ENCODE data around the gene LEMD3. TPM values are rescaled to one million over a fixed set of nuclear protein-coding genes. Genes with fewer than 3 reads are reported as not detected.

The LEMD3 gene
- 38.3 and 56.7 TPM in 2 replicates for total RNA-seq (2014; rRNA removed; shearing (Covaris generic))
- 12.6 and 15.4 TPM in 2 replicates for polyA plus RNA-seq (2016; fragmentation: Nextera tagmentation; extraction: Ambion mirVana)
- long read RNA-seq, partial matches to known transcripts = 5 of 7 reads
- long read RNA-seq, other reads (novel, unspliced or antisense) = 2 of 7 reads

GRCh38 chr12:65169320-65170208 is at the start of gene LEMD3:
Gene LEMD3 (plus strand): TSS chr12:65169583. CDS start chr12:65169597, 14 bp downstream.
- Histone ChIP-seq H3K4me3 (peak within 1 kb of the TSS; percentile 91), H3F3A (replicated peaks; ENCODE audit: low read depth) (no peaks in the 10 kb centered on the region), H3K4me1 (ENCODE audit: insufficient read depth) (peaks cover 20% of the 10 kb centered on the region), H3K9me2 (ENCODE audit: insufficient read depth) (no peaks in the 10 kb centered on the region), H4K20me1 (replicated peaks; ENCODE audit: insufficient read depth) (peaks cover 36% of the 10 kb centered on the region), H3K27me3 (ENCODE audit: insufficient read depth) (peaks cover 6% of the 10 kb centered on the region), H3K36me3 (ENCODE audit: insufficient read depth) (no peaks in the 10 kb centered on the region), H3K4me2 (peak within 1 kb of the TSS; percentile 93), H3K27ac (ENCODE audit: low read depth) (peak within 1 kb of the TSS; percentile 92), H3K79me2 (replicated peaks; ENCODE audit: insufficient read depth) (peaks cover 51% of the 10 kb centered on the region), H2AFZ (peak within 1 kb of the TSS; percentile 85; the same call in 1 of the 2 replicates)
- Mint-ChIP-seq H3K9me3 (peaks cover 8% of the 10 kb centered on the region; the same call in 2 of the 3 replicates), H3K4me3 (peak within 1 kb of the TSS; percentile 99), H3K27ac (peak within 1 kb of the TSS; percentile 99), H3K4me1 (peaks cover 15% of the 10 kb centered on the region), H3K27me3 (ENCODE audit: insufficient read depth, low read depth, poor library complexity) (peaks cover 18% of the 10 kb centered on the region), H3K36me3 (ENCODE audit: low read depth) (peaks cover 8% of the 10 kb centered on the region; the same call in 1 of the 3 replicates)
- peak; percentile 99 for DNase-seq (ENCODE audit: low spot score)
- ATAC-seq = peak; percentile 92
- TF ChIP-seq NANOG (IDR thresholded peaks at IDR 0.05; ENCODE audit: borderline replicate concordance) (no peak), CREB1 (CRISPR knock-in tag; IDR thresholded peaks at IDR 0.05; ENCODE audit: low read depth) (peak; percentile 95), JUNB (IDR thresholded peaks at IDR 0.05; ENCODE audit: unreplicated experiment) (no peak), ZNF114 (CRISPR knock-in tag; IDR thresholded peaks at IDR 0.05) (no peak), EZH2phosphoT487 (IDR thresholded peaks at IDR 0.05; ENCODE audit: unreplicated experiment) (no peak), POLR2AphosphoS5 (IDR thresholded peaks at IDR 0.05; ENCODE audit: low read depth) (peak; percentile 88), REST (IDR thresholded peaks at IDR 0.05; ENCODE audit: unreplicated experiment) (no peak), EZH2 (IDR thresholded peaks at IDR 0.05; ENCODE audit: low read depth, unreplicated experiment) (no peak), ZNF331 (CRISPR knock-in tag; IDR thresholded peaks at IDR 0.05; ENCODE audit: low read depth) (no peak)
- TF ChIP-seq, protein P1, sequence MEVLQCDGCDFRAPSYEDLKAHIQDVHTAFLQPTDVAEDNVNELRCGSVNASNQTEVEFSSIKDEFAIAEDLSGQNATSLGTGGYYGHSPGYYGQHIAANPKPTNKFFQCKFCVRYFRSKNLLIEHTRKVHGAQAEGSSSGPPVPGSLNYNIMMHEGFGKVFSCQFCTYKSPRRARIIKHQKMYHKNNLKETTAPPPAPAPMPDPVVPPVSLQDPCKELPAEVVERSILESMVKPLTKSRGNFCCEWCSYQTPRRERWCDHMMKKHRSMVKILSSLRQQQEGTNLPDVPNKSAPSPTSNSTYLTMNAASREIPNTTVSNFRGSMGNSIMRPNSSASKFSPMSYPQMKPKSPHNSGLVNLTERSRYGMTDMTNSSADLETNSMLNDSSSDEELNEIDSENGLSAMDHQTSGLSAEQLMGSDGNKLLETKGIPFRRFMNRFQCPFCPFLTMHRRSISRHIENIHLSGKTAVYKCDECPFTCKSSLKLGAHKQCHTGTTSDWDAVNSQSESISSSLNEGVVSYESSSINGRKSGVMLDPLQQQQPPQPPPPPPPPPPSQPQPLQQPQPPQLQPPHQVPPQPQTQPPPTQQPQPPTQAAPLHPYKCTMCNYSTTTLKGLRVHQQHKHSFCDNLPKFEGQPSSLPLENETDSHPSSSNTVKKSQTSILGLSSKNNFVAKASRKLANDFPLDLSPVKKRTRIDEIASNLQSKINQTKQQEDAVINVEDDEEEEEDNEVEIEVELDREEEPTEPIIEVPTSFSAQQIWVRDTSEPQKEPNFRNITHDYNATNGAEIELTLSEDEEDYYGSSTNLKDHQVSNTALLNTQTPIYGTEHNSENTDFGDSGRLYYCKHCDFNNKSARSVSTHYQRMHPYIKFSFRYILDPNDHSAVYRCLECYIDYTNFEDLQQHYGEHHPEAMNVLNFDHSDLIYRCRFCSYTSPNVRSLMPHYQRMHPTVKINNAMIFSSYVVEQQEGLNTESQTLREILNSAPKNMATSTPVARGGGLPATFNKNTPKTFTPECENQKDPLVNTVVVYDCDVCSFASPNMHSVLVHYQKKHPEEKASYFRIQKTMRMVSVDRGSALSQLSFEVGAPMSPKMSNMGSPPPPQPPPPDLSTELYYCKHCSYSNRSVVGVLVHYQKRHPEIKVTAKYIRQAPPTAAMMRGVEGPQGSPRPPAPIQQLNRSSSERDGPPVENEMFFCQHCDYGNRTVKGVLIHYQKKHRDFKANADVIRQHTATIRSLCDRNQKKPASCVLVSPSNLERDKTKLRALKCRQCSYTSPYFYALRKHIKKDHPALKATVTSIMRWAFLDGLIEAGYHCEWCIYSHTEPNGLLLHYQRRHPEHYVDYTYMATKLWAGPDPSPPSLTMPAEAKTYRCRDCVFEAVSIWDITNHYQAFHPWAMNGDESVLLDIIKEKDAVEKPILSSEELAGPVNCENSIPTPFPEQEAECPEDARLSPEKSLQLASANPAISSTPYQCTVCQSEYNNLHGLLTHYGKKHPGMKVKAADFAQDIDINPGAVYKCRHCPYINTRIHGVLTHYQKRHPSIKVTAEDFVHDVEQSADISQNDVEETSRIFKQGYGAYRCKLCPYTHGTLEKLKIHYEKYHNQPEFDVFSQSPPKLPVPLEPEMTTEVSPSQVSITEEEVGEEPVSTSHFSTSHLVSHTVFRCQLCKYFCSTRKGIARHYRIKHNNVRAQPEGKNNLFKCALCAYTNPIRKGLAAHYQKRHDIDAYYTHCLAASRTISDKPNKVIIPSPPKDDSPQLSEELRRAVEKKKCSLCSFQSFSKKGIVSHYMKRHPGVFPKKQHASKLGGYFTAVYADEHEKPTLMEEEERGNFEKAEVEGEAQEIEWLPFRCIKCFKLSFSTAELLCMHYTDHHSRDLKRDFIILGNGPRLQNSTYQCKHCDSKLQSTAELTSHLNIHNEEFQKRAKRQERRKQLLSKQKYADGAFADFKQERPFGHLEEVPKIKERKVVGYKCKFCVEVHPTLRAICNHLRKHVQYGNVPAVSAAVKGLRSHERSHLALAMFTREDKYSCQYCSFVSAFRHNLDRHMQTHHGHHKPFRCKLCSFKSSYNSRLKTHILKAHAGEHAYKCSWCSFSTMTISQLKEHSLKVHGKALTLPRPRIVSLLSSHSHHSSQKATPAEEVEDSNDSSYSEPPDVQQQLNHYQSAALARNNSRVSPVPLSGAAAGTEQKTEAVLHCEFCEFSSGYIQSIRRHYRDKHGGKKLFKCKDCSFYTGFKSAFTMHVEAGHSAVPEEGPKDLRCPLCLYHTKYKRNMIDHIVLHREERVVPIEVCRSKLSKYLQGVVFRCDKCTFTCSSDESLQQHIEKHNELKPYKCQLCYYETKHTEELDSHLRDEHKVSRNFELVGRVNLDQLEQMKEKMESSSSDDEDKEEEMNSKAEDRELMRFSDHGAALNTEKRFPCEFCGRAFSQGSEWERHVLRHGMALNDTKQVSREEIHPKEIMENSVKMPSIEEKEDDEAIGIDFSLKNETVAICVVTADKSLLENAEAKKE (CRISPR knock-in tag; IDR thresholded peaks at IDR 0.05) = no peak
- TF ChIP-seq, protein P2, sequence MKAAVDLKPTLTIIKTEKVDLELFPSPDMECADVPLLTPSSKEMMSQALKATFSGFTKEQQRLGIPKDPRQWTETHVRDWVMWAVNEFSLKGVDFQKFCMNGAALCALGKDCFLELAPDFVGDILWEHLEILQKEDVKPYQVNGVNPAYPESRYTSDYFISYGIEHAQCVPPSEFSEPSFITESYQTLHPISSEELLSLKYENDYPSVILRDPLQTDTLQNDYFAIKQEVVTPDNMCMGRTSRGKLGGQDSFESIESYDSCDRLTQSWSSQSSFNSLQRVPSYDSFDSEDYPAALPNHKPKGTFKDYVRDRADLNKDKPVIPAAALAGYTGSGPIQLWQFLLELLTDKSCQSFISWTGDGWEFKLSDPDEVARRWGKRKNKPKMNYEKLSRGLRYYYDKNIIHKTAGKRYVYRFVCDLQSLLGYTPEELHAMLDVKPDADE (IDR thresholded peaks at IDR 0.05) = peak; percentile 73
- TF ChIP-seq, protein P3, sequence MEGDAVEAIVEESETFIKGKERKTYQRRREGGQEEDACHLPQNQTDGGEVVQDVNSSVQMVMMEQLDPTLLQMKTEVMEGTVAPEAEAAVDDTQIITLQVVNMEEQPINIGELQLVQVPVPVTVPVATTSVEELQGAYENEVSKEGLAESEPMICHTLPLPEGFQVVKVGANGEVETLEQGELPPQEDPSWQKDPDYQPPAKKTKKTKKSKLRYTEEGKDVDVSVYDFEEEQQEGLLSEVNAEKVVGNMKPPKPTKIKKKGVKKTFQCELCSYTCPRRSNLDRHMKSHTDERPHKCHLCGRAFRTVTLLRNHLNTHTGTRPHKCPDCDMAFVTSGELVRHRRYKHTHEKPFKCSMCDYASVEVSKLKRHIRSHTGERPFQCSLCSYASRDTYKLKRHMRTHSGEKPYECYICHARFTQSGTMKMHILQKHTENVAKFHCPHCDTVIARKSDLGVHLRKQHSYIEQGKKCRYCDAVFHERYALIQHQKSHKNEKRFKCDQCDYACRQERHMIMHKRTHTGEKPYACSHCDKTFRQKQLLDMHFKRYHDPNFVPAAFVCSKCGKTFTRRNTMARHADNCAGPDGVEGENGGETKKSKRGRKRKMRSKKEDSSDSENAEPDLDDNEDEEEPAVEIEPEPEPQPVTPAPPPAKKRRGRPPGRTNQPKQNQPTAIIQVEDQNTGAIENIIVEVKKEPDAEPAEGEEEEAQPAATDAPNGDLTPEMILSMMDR (conservative IDR thresholded peaks at IDR 0.05; ENCODE audit: low read depth in 2 of 2) = no peak
